Stimulated activated naive CD8-positive, alpha-beta T cell treated with anti-CD3 and anti-CD28 coated beads, Interleukin-15, Interleukin-2, amounts not matched to agents 100 U/mL and 50 U/mL, for 24 hours (primary cell): ENCODE data around the gene STON2.
"Not testable (repeated sequence)": the region's sequence is repeated elsewhere in the genome, so short reads cannot be mapped to it uniquely, and the experiment has no call there.

Experiments
- ATAC-seq: fragments of 150-1000 bp; cut with Tn5 transposase; one replicate; pipeline ENCODE4 v1.10.0; 2021
- DNase-seq: peaks from one replicate; pipeline ENCODE4 v3.0.0; 2021

Gene STON2

GRCh38 chr14:81265636-81266169 lies 134.4 kb downstream of the STON2 start:
- ATAC-seq (no peak), DNase-seq (no peak)

- no peak for DNase-seq
- ATAC-seq, result no peak
Observed at GRCh38 chr14:81264671-81265070, 135.5 kb downstream of the STON2 start.

GRCh38 chr14:81263777-81264410 lies 136.2 kb downstream of the STON2 start:
- DNase-seq, result no peak
- no peak for ATAC-seq

DNA sequence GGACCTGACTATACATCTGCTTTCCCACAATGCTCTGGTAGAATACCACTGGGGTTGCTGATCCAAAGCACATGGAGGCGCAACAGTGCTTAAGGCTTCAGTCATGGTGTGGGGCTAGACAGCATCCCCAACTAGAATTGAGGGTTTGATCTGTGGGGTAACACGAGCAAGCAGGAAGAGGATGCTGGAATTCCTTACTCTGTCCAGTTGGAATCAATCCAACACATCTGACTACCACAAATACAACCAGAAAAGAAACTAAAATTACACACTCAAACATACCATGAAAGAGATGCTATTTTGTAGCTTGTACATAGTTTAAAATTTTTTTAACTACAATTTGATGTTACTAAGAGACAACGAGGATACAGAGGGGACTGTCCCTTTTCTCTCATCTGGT lies 138.9 kb downstream of the STON2 start:
- no peak for DNase-seq

DNA sequence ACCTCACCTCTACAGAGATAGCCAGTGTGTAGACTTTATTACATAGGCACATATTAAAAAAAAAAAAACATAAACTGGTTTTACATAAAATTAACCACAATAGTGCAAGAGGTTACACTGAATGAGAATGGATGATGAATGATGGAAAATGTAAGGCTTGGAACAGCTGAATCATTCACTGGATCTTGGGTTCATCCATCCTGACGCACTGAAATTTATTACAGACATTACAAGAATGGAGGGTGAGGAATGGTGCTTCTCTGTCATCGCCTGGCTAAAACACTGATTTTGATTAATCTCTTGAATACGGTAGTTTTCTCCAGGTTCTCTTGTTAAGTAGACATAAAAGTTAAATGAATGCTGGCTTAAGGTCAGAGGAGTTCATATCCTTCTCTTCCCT lies 139.4 kb downstream of the STON2 start:
- ATAC-seq (no peak), DNase-seq (no peak)

More for the DNA sequence above, 138.9 kb downstream of the STON2 start:
- no peak for ATAC-seq

DNA sequence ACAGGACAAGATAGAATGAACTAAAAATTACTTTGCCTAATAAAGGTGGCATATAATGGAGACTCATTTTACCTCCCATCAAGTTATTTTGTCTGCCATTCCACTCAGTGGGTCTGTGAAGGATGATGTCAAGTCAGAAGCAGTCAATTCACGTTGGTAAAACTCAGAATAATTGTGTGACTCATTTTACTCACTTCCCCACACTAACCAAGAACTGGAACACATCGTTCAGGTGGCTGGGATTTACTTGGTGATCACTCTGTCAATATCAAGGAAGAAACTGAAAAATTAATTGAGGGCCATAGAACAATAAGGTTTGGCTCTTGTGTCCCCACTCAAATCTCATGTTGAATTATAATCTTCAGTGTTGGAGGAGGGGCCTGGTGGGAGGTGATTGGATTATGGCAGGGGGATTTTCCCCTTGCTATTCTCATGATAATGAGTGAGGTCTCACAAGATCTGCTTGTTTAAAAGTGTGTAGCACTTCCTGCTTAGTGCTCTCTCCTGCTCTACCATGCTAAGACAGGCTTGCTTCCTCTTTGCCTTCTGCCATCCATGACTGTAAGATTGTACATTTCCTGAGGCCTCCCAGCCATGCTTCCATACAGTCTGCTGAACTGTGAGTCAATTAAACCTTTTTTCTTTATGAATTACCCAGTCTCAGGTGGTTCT lies 143.7 kb downstream of the STON2 start:
- DNase-seq (no peak), ATAC-seq (peak; percentile 55)

DNA sequence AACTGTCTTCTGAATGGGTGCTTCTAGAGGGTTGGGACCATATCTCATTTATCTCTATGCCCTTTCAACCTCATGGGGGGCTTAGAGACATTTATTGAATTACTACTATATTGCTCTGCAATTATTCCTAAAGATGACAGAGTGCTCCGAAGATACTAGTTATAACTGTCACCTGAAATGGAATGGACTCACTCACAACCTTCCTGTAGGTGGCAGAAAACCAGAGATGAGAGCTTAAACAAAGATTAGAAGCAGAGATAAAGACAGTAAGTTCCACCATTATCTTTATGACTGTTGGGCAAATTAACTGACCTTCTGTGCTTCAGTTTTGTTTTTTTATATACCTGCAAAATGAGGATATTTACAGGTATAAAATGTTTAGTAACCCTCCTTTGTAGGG lies 147.8 kb downstream of the STON2 start:
- ATAC-seq (no peak), DNase-seq (no peak)

GRCh38 chr14:81247271-81247766 lies 152.8 kb downstream of the STON2 start:
- no peak for DNase-seq
- no peak for ATAC-seq

- ATAC-seq (peak; percentile 32), DNase-seq (no peak)
Observed at GRCh38 chr14:81246461-81247270, 153.5 kb downstream of the STON2 start.

GRCh38 chr14:81245771-81246170 lies 154.4 kb downstream of the STON2 start:
- DNase-seq (no peak), ATAC-seq (no peak)

DNA sequence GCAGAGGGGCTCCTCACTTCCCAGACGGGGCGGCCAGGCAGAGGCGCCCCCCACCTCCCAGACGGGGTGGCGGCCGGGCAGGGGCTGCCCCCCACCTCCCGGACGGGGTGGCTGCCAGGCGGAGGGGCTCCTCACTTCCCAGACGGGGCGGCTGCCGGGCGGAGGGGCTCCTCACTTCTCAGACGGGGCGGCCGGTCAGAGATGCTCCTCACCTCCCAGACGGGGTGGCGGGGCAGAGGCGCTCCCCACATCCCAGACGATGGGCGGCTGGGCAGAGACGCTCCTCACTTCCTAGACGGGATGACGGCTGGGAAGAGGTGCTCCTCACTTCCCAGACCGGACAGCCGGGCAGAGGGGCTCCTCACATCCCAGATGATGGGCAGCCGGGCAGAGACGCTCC lies 155.7 kb downstream of the STON2 start:
- not testable (repeated sequence) for DNase-seq, ATAC-seq

DNA sequence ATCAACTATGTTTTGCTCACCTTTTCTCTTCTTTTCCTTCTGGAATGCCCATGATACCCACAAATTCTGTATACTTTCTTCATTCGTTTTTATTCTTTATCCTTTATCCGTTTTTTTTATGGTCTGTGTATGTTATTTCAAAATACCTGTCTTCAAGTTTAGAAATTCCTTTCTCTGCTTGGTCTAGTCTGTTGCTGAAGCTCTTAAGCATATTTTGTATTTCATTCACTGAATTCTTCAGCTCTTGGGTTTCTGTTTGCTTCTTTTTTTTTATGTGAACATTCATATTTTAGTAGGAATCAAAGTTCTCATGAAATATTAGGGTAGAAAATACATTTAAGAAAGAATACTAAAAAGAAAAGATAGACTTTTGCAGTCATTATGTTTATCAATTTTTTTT lies 156.6 kb downstream of the STON2 start:
- DNase-seq, result no peak
- no peak for ATAC-seq

- DNase-seq, ATAC-seq: not testable (repeated sequence)
Observed at GRCh38 chr14:81236849-81237248, 163.3 kb downstream of the STON2 start.

DNA sequence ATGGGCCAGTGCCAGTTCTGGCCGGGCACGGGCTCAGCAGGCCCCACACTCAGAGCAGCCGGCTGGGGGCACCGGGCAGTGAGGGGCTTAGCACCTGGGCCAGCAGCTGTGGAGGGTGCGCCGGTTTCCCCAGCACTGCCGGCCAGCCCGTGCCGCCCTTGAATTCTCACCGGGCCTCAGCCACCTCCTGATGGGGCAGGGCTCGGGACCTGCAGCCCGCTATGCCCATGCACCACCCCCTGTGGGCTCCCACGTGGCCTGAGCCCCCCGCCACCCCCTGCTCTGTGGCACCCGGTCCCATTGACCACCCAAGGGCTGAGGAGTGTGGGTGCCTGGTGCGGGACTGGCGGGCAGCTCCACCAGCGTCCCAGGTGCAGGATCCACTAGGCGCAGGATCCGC lies 164.0 kb downstream of the STON2 start:
- ATAC-seq (no peak), DNase-seq (no peak)

DNA sequence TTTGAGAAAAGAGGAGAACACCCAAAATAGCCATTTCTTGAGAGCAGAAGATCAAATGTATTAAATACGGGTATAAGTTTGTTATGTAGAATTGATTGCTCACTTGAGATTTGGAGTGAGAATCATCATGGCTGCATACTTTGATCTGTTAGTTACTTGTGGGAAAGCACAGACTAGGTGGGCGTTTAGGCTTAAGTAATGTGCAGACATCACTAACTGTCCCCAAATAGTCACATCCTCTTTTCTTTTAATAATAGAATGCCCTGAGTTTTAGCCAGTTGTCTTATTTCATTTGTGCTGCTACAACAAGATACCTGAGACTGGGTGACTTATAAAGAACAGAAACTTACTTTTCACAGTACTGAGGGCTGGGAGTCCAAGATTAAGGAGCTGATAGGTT lies 165.0 kb downstream of the STON2 start:
- ATAC-seq (no peak), DNase-seq (no peak)

DNA sequence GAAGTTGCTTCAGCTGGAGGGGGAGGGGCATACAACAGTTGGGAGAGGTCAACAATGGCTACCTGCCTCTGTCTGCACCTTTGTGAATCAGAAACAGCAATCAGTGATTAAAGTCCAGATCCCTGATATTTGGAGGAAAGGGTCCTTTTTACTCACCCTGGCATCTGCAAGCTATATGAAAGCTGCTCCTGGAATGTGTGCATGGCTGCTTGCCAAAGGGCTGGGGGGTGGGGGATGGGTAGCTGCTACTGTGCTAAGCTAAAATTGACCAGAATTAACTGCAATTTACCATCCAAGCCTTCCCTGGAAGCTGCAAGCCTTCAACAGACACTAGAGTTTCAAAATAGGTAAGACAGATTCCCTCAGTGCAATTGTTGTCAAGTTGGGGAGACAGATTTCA lies 165.8 kb downstream of the STON2 start:
- DNase-seq (no peak), ATAC-seq (no peak)

DNA sequence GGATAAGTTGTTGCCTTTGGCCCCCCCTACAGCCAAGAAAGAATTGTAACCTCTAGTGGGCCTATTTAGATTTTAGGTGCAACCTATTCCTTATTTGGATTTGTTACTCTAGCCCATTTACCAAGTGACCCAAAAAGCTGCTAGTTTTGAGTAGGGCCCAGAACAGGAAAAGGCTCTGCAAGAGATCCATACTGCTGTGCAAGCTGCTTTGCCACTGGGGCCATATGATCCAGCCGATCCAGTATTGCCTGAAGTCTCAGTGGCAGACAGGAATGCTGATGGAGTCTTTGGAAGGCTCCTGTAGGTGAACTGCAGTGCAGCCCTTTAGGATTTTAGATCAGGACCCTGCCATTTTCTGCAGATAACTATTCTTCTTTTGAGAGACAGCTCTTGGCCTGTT lies 166.5 kb downstream of the STON2 start:
- ATAC-seq, result no peak
- no peak for DNase-seq

- DNase-seq (no peak), ATAC-seq (no peak)
Observed at GRCh38 chr14:81231540-81231939, 168.6 kb downstream of the STON2 start.

- no peak for ATAC-seq
- DNase-seq, result no peak
Observed at GRCh38 chr14:81224222-81224621, 175.9 kb downstream of the STON2 start.

DNA sequence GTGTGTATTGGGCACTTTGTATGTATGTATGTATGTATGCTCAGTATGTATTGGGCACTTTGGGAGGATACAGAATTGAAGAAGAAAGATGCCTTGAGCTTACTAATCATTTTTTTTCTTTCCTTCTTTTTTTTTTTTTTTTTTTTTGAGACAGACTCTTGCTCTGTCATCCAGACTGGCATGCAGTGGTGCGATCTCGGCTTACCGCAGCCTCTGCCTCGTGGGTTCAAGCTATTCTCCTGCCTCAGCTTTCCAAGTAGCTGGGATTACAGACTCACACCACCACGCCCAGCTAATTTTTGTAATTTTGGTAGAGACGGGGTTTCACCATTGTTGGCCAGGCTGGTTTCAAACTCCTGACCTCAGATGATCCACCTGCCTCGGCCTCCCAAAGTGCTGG lies 176.3 kb downstream of the STON2 start:
- DNase-seq, ATAC-seq: not testable (repeated sequence)

- ATAC-seq, result no peak
- DNase-seq, result no peak
Observed at GRCh38 chr14:81222691-81223090, 177.4 kb downstream of the STON2 start.

DNA sequence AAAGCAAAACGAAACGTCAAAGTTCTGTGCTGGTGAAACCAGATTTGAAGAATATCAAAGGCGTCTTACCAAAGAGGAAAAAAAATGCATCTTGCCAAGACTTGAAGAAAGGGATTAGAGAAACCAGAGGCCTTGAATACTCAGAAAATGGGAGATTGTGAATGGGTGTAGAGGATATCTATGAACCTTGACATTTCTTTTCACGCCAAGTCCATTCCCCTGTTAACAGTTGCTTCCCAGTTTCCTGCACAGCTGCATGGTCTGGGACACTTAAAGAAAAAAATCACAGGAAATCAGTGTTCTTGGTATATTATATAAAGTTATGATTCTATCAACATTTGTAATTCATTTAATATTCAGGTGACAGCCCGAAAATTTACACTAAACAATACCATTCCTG lies 178.0 kb downstream of the STON2 start:
- ATAC-seq, result no peak
- no peak for DNase-seq

DNA sequence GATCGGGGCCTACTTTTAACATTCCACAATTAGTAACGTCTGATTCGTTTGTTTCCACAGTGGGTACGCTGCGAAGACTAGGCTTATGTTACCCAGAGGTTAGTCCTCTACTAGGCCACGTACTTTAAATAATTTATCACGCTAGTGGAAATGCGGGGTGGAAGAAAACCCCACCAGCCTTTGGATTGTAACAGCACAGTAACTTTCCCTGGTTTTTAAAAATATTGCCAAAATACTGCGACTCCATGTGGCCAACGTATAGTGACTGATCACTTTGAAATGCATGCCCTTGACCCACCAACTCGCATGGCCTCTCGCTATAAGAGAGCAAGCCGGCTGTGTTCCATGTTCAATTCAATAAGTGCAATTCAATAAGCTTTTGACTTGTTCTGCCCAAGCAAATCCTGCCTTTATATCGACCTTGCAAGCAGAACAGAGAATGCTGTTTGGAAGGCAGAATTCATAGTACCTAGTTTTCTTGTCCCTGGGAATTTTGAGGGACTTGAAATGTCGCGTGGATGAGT lies 178.5 kb downstream of the STON2 start:
- ATAC-seq (no peak), DNase-seq (peak; percentile 15)
